ENCODE measurements around the gene AP5M1.
"Not testable (repeated sequence)": the region's sequence is repeated elsewhere in the genome, so short reads cannot be mapped to it uniquely, and the experiment has no call there.

The AP5M1 gene

DNA sequence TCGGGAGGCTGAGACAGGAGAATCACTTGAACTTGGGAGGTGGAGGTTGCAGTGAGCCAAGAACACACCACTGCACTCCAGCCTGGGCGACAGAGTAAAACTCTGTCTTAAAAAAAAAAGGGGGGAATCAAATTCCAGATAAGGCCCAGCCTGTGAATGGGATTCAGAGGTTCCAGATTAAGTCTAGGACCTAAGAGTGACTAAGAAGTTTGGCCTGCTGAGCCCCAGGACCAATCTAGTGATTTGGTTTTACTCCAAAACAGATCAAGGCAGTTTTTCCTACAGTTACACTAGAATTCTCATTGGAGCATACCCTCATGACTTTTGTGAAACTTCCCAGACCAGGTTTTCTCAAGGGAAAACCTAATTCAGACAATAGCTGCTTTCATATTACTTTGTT lies 22.8 kb upstream of the AP5M1 start:
- Histone ChIP-seq H3K27me3 (no peaks in the 10 kb centered on the region), H4K20me1 (peaks cover 0 to 80% (median 19%) of the 10 kb centered on the region in 11 experiments; a peak in 19 of 22 replicates), H3K4me1 (0 out of 20 replicates have a peak, but pooled peaks cover 0 to 1% (median 0%) of the 10 kb centered on the region in 10 experiments), H3K9ac (no peak overlapping the region), H3K4me2 (no peak overlapping the region), H3K27ac (no peak overlapping the region), H3K4me3 (no peak overlapping the region), H3K36me3 (peaks cover 15 to 68% (median 49%) of the 10 kb centered on the region in 11 experiments), H3K9me3 (replicated peaks in 1 of 11) (no peaks in the 10 kb centered on the region)
- TF ChIP-seq Cebpa-rat (IDR thresholded peaks at IDR 0.05), result no peak

DNA sequence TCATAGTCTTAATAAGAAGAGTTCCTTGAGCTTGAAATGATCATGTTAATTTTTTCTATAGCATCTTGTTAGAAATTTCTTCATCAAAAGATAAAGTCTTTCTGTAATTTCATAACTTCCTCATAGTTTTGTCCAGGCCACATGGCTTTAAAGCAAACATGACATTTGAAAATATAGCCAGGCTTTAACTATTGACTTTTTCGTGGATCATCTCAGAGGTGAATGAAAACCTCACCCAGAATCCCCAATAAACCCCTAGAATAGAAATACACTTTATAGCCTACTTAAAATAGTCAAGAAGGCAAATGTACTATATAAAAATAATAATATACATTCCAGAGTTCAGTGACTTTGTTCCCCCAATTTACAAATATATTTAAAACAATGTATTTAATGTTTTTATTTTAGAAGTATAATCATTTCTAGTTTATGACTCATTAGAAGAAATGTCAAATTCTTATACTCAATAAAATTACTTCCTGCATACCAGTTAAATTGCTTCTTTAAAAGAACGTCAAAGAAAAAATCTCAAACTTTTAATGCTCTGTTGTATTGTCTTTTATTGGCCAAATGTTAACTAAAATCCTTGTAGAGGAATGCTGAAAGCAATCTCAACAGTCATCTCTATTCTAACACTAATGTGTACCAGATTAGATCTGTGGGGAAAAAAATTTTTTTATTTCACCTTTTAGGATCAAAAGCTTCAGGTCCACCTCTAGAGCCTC lies 21.7 kb upstream of the AP5M1 start:
- H3K27ac ChIP-seq, result no peak overlapping the region
- no peak for TF ChIP-seq Cebpa-rat (IDR thresholded peaks at IDR 0.05)

DNA sequence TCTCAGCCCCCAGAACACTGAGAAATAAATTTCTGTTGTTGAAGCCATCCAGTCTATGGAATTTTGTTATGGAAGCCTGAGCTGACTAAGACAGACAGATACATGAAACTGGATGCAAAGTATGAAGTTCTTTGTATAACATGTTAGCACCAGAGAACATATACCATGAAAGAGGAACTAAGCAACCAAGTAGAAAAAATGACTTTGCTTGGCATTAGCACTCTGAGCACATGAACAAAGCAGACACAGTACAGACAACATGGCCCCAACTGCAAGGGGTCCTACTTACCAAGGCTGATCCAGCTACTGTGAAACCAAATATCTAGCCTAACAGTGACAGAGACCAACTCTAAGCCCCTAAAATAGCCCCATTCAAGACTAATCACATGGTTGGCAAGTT lies 13.9 kb upstream of the AP5M1 start:
- H3K27ac ChIP-seq, result no peak overlapping the region
- peak overlapping the region in 1 of 11 experiments; percentile 34; a peak in 3 of 22 replicates for H3K4me2 ChIP-seq
- H4K20me1 ChIP-seq, result peaks cover 9 to 100% (median 70%) of the 10 kb centered on the region in 11 experiments; a peak in 20 of 22 replicates
- H3K27me3 ChIP-seq, result no peaks in the 10 kb centered on the region
- TF ChIP-seq Cebpa-rat (IDR thresholded peaks at IDR 0.05), result no peak
- H3K9me3 ChIP-seq (replicated peaks in 1 of 11), result peaks cover 5 to 27% (median 12%) of the 10 kb centered on the region in 11 experiments; a peak in 17 of 22 replicates
- H3K9ac ChIP-seq, result no peak overlapping the region
- peaks cover 15 to 64% (median 37%) of the 10 kb centered on the region in 11 experiments; a peak in 20 of 22 replicates for H3K36me3 ChIP-seq
- no peak overlapping the region for H3K4me3 ChIP-seq
- peaks cover 0 to 34% (median 0%) of the 10 kb centered on the region in 10 experiments; a peak in 3 of 20 replicates for H3K4me1 ChIP-seq

More for the DNA sequence above, 21.7 kb upstream of the AP5M1 start:
- H3K36me3 ChIP-seq, result peaks cover 15 to 60% (median 43%) of the 10 kb centered on the region in 11 experiments
- H3K4me2 ChIP-seq, result no peak overlapping the region
- no peak overlapping the region for H3K9ac ChIP-seq
- no peaks in the 10 kb centered on the region for H3K27me3 ChIP-seq
- H3K4me1 ChIP-seq, result 0 out of 20 replicates have a peak, but pooled peaks cover 0 to 8% (median 0%) of the 10 kb centered on the region in 10 experiments
- peaks cover 0 to 87% (median 23%) of the 10 kb centered on the region in 11 experiments; a peak in 19 of 22 replicates for H4K20me1 ChIP-seq
- no peaks in the 10 kb centered on the region for H3K9me3 ChIP-seq (replicated peaks in 1 of 11)
- H3K4me3 ChIP-seq, result no peak overlapping the region

DNA sequence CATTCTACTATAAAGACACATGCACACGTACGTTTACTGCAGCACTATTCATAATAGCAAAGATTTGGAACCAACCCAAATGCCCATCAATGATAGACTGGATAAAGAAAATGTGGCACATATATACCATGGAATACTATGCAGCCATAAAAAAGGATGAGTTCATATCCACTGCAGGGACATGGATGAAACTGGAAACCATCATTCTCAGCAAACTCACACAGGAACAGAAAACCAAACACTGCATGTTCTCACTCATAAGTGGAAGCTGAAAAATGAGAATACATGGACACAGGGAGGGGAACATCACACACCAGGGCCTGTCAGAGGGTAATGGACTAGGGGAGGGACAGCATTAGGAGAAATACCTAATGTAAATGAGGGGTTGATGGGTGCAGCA lies 10.6 kb upstream of the AP5M1 start:
- Histone ChIP-seq H3K9me3 (replicated peaks in 1 of 11) (peaks cover 5 to 21% (median 12%) of the 10 kb centered on the region in 11 experiments; a peak in 17 of 22 replicates), H3K4me1 (peaks cover 0 to 21% (median 0%) of the 10 kb centered on the region in 10 experiments; a peak in 3 of 20 replicates), H4K20me1 (peaks cover 9 to 95% (median 67%) of the 10 kb centered on the region in 11 experiments; a peak in 19 of 22 replicates), H3K36me3 (peaks cover 15 to 61% (median 40%) of the 10 kb centered on the region in 11 experiments; a peak in 20 of 22 replicates)
- not testable (repeated sequence) for H3K9ac ChIP-seq, H3K4me2 ChIP-seq, H3K27ac ChIP-seq, H3K27me3 ChIP-seq, H3K4me3 ChIP-seq

DNA sequence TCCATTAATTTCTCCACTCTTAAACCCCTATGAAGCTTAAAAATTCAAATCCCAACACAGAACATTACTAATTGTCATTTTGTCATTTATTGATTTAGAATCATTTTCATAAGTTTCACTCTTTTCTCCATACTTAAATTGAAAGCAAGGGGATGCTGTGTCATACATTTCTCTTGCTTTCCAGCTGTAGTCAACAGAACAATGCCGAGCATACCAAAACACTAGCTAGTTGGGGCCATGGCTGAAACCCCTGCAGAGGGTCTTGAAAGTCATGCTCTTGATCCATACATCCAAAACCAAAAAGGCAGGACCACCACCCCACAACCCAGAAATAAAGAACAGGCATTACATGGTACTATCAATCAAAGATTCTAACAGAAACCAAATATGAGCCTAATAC lies 9.1 kb upstream of the AP5M1 start:
- no peak overlapping the region for H3K4me2 ChIP-seq
- no peaks in the 10 kb centered on the region for H3K27me3 ChIP-seq
- peaks cover 8 to 95% (median 73%) of the 10 kb centered on the region in 11 experiments; a peak in 19 of 22 replicates for H4K20me1 ChIP-seq
- no peak overlapping the region for H3K4me3 ChIP-seq
- H3K9ac ChIP-seq, result no peak overlapping the region
- H3K27ac ChIP-seq, result no peak overlapping the region
- TF ChIP-seq Cebpa-rat (IDR thresholded peaks at IDR 0.05), result no peak
- peaks cover 0 to 15% (median 0%) of the 10 kb centered on the region in 10 experiments; a peak in 3 of 20 replicates for H3K4me1 ChIP-seq
- peaks cover 12 to 58% (median 40%) of the 10 kb centered on the region in 11 experiments; a peak in 20 of 22 replicates for H3K36me3 ChIP-seq
- H3K9me3 ChIP-seq (replicated peaks in 1 of 11), result peaks cover 5 to 17% (median 12%) of the 10 kb centered on the region in 11 experiments; a peak in 17 of 22 replicates

DNA sequence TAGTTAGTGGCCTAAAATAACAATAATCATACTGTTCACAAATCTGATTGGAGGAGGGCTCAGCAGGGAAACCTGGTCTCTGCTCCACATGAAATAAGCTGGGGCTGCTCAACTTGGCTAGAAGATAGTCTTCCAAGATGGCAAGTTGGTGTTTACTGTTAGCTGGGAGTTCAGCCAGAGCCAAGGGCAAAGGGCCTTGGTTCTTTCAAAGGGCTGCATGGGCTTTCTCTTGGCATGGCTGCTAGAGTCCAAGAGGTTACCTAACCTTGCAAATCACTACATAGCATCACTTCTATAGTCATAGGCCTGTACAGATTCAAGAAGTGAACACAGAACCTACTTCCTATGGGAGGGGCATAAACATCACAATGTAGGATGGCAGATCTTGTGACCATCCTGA lies 7.2 kb upstream of the AP5M1 start:
- no peak overlapping the region for H3K9ac ChIP-seq
- no peaks in the 10 kb centered on the region for H3K27me3 ChIP-seq
- H3K4me1 ChIP-seq, result peaks cover 10 to 16% (median 15%) of the 10 kb centered on the region in 10 experiments
- H3K27ac ChIP-seq, result no peak overlapping the region
- no peak for TF ChIP-seq Cebpa-rat (IDR thresholded peaks at IDR 0.05)
- H3K4me2 ChIP-seq, result no peak overlapping the region
- H3K36me3 ChIP-seq, result peaks cover 5 to 48% (median 26%) of the 10 kb centered on the region in 11 experiments; a peak in 20 of 22 replicates
- peaks cover 5 to 17% (median 12%) of the 10 kb centered on the region in 11 experiments; a peak in 17 of 22 replicates for H3K9me3 ChIP-seq (replicated peaks in 1 of 11)
- H4K20me1 ChIP-seq, result peaks cover 4 to 95% (median 67%) of the 10 kb centered on the region in 11 experiments; a peak in 19 of 22 replicates
- H3K4me3 ChIP-seq, result no peak overlapping the region

DNA sequence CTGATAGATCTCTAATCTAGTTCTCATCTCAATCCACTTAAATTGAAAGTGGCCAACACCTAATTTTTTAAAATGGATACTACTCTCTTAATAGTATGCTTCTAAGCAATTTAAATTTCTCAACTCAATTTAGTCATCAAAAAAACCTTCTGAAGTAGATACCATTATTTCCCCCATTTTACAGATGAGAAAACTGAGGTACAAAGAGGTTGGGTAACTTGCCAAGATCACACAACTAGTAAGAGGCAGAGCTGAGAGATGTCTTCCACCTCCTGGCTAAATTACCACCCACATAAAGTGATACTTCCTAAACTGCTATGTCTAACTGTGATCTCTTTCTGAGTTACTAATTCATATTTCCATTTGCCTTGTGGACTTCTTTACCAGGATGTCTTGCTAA lies 6.7 kb upstream of the AP5M1 start:
- no peak overlapping the region for H3K4me3 ChIP-seq

DNA sequence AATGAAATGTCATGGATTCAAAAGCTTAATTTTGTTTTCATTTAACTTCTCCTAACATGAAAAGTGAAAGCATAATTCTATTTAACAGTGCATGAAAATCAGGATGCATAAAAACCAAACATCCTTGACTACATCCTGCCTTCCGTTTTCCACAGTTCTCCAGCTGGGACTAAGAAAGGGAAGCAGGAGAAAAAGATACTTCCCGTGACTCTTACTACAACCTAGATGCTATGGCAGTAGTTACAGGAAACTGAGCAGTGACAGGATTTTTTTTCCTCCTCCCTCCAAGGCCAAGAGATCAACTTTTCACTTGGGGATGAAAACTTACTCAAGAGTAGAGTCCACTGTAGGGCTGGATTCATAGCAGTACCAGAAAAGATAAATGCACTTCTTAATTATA lies 2.7 kb upstream of the AP5M1 start:
- no peak overlapping the region; a peak in 1 of 22 replicates for H3K27ac ChIP-seq
- H3K4me1 ChIP-seq, result peaks cover 22 to 44% (median 39%) of the 10 kb centered on the region in 10 experiments
- TF ChIP-seq Cebpa-rat (IDR thresholded peaks at IDR 0.05), result no peak
- no peaks in the 10 kb centered on the region; a peak in 2 of 22 replicates for H3K9me3 ChIP-seq (replicated peaks in 1 of 11)
- peak overlapping the region; percentile 18 to 92 (median 81) for H3K4me2 ChIP-seq
- peak overlapping the region in 2 of 11 experiments; percentile 27 to 39; a peak in 2 of 22 replicates for H3K9ac ChIP-seq
- H3K27me3 ChIP-seq, result no peaks in the 10 kb centered on the region
- peaks cover 0 to 20% (median 5%) of the 10 kb centered on the region in 11 experiments; a peak in 7 of 22 replicates for H3K36me3 ChIP-seq
- H4K20me1 ChIP-seq, result peaks cover 4 to 67% (median 45%) of the 10 kb centered on the region in 11 experiments; a peak in 18 of 22 replicates
- peak overlapping the region in 1 of 10 experiments; percentile 79; a peak in 2 of 20 replicates for H3K4me3 ChIP-seq

More for the DNA sequence above, 6.7 kb upstream of the AP5M1 start:
- peaks cover 5 to 17% (median 12%) of the 10 kb centered on the region in 11 experiments; a peak in 17 of 22 replicates for H3K9me3 ChIP-seq (replicated peaks in 1 of 11)
- H3K27me3 ChIP-seq, result no peaks in the 10 kb centered on the region
- peaks cover 4 to 43% (median 21%) of the 10 kb centered on the region in 11 experiments; a peak in 17 of 22 replicates for H3K36me3 ChIP-seq
- no peak overlapping the region for H3K27ac ChIP-seq
- no peak overlapping the region for H3K4me2 ChIP-seq
- peaks cover 4 to 95% (median 62%) of the 10 kb centered on the region in 11 experiments; a peak in 18 of 22 replicates for H4K20me1 ChIP-seq
- TF ChIP-seq Cebpa-rat (IDR thresholded peaks at IDR 0.05), result no peak
- H3K9ac ChIP-seq, result no peak overlapping the region
- peaks cover 10 to 22% (median 20%) of the 10 kb centered on the region in 10 experiments for H3K4me1 ChIP-seq

DNA sequence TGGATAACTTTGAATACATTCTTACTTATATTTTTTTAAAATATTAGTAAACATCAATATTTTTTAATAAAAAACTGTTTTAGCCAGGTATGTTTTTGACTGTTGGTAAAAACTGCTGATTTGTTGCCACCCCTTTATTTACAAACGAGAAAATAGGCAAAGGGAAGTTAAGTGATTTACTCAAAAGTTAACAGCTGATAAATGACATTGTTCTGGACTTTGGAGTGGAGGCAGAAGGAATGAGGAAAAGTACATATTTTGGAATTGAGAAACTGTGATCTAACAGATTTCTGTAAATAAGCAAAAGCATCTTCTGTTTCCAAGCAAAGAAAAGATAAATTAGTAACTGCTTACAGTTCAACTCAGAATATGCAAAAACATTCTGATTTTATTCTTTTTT lies 4.5 kb downstream of the AP5M1 start:
- H3K36me3 ChIP-seq, result peaks cover 30 to 64% (median 43%) of the 10 kb centered on the region in 11 experiments

More for the DNA sequence above, 4.5 kb downstream of the AP5M1 start:
- H3K4me3 ChIP-seq, result no peak overlapping the region
- H3K4me1 ChIP-seq, result peaks cover 11 to 31% (median 21%) of the 10 kb centered on the region in 10 experiments
- H4K20me1 ChIP-seq, result peaks cover 0 to 44% (median 12%) of the 10 kb centered on the region in 11 experiments; a peak in 12 of 22 replicates
- H3K9me3 ChIP-seq (replicated peaks in 1 of 11), result no peaks in the 10 kb centered on the region; a peak in 2 of 22 replicates
- no peak overlapping the region for H3K27ac ChIP-seq
- no peaks in the 10 kb centered on the region for H3K27me3 ChIP-seq
- H3K9ac ChIP-seq, result no peak overlapping the region
- no peak overlapping the region for H3K4me2 ChIP-seq
- no peak for TF ChIP-seq Cebpa-rat (IDR thresholded peaks at IDR 0.05)
